ENCODE data around the gene FAU. TPM values are rescaled to one million over a fixed set of nuclear protein-coding genes. Genes with fewer than 3 reads are reported as not detected.
A peak's percentile ranks its signal among the peaks of the same experiment; 100 is the strongest.

FAU gene
- total and polyA plus RNA-seq, 9 of the 15 experiments (the other 6 are each of a cell fraction or from before 2014, with no cell fraction given): 433 to 1,827 (median 942) TPM

GRCh38 chr11:65111744-65112545 lies 10.0 kb downstream of the FAU start, which contains the start of gene TM7SF2 (continued):
- TF ChIP-seq PBX2 (CRISPR knock-in tag; IDR thresholded peaks at IDR 0.05; ENCODE audit: low read depth) (no peak), PBX2 (tag; conservative IDR thresholded peaks at IDR 0.05; ENCODE audit: low read depth) (no peak), DACH1 (IDR thresholded peaks at IDR 0.05; ENCODE audit: partially characterized antibody) (no peak), ELK3 (CRISPR knock-in tag; IDR thresholded peaks at IDR 0.05) (no peak), RFX5 (IDR thresholded peaks at IDR 0.05; ENCODE audit: low read depth, low read length) (no peak), ZSCAN32 (CRISPR knock-in tag; IDR thresholded peaks at IDR 0.05) (no peak), ZBTB5 (IDR thresholded peaks at IDR 0.05) (no peak), ZNF398 (CRISPR knock-in tag; IDR thresholded peaks at IDR 0.05) (no peak), BCOR (IDR thresholded peaks at IDR 0.05) (0 out of 2 replicates have a peak, but pooled peaks have one; percentile 13), ATF1 (CRISPR knock-in tag; IDR thresholded peaks at IDR 0.05) (no peak), ATF1 (tag; IDR thresholded peaks at IDR 0.05) (no peak), ZNF583 (CRISPR knock-in tag; IDR thresholded peaks at IDR 0.05) (no peak), NCOA6 (IDR thresholded peaks at IDR 0.05) (no peak), ZEB2 (IDR thresholded peaks at IDR 0.05) (no peak), IRF2 (CRISPR knock-in tag; IDR thresholded peaks at IDR 0.05) (no peak), ARID4B (CRISPR knock-in tag; IDR thresholded peaks at IDR 0.05) (no peak)
